22Rv1 (cell line): ENCODE measurements around the gene NHEJ1.

Experiments used
- ZFX ChIP-seq: fragments of 450-650 bp; IDR thresholded peaks from 2 replicates; pipeline ENCODE4 v1.6.1; 2017; ENCODE audit warnings: antibody characterized with exemption, borderline replicate concordance
- TF ChIP-seq, protein P1 (sequence below): fragments of 450-650 bp; IDR thresholded peaks from 2 replicates; pipeline ENCODE4 v1.5.1; 2017; ENCODE audit warnings: mild to moderate bottlenecking

DNA sequence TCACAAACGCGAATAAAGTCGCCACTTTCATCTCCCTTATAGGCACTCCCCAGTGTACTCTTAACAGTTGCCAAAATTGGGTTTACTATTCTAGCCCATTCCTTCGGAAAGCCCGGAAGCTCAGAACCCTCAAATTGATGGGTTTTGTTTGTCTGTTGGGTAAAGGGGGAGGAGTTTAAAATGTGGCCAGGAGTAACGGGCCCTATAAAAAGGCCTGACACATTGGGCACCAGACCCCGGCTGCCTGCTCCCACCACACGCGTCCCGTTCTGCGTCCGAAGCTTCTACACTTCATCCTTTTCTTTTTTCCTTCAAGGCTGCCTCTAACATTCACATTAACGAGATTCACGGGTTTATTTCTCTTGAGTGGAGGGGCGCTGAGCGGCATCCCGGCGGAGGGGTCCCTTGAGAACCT, 837 bp downstream of the NHEJ1 start:
- TF ChIP-seq, protein P1, sequence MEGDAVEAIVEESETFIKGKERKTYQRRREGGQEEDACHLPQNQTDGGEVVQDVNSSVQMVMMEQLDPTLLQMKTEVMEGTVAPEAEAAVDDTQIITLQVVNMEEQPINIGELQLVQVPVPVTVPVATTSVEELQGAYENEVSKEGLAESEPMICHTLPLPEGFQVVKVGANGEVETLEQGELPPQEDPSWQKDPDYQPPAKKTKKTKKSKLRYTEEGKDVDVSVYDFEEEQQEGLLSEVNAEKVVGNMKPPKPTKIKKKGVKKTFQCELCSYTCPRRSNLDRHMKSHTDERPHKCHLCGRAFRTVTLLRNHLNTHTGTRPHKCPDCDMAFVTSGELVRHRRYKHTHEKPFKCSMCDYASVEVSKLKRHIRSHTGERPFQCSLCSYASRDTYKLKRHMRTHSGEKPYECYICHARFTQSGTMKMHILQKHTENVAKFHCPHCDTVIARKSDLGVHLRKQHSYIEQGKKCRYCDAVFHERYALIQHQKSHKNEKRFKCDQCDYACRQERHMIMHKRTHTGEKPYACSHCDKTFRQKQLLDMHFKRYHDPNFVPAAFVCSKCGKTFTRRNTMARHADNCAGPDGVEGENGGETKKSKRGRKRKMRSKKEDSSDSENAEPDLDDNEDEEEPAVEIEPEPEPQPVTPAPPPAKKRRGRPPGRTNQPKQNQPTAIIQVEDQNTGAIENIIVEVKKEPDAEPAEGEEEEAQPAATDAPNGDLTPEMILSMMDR, result no peak
- TF ChIP-seq ZFX, result no peak
